Activated T-helper 2 cell treated with anti-CD3 and anti-CD28 coated beads, Interferon-gamma antibody, Interleukin-2, Interleukin-4, amounts not matched to agents 10 μg/mL and 5 μg/mL and 100 μg/mL, durations not matched to agents 14 hours and 24 hours and 36 hours (primary cell): ENCODE results near the gene EXOC7. TPM values are rescaled to one million over a fixed set of nuclear protein-coding genes. Genes with fewer than 3 reads are reported as not detected.
"Not testable (repeated sequence)": the region's sequence is repeated elsewhere in the genome, so short reads cannot be mapped to it uniquely, and the experiment has no call there.

ENCODE experiments used
- DNase-seq: peaks from one replicate; pipeline ENCODE4 v3.0.0; 2021; ENCODE audit warnings: low spot score
- H3K27ac Mint-ChIP-seq: one replicate; pipeline ENCODE4 v1.8.0; 2021; ENCODE audit warnings: mixed read lengths
- H3K27me3 Mint-ChIP-seq: one replicate; pipeline ENCODE4 v1.8.0; 2021; ENCODE audit warnings: low read depth, mixed read lengths
- H3K36me3 Mint-ChIP-seq: one replicate; pipeline ENCODE4 v1.8.0; 2021; ENCODE audit warnings: low read depth, mixed read lengths
- H3K4me1 Mint-ChIP-seq: one replicate; pipeline ENCODE4 v1.8.0; 2021; ENCODE audit warnings: low read depth, mixed read lengths
- H3K4me3 Mint-ChIP-seq: one replicate; pipeline ENCODE4 v1.8.0; 2021; ENCODE audit warnings: low read depth, mild to moderate bottlenecking, moderate library complexity, mixed read lengths
- H3K9me3 Mint-ChIP-seq: one replicate; pipeline ENCODE4 v1.8.0; 2021; ENCODE audit warnings: mixed read lengths
- intact Hi-C: fragments of 100-400 bp; cut with micrococcal nuclease; formaldehyde crosslinking; loops from one replicate; pipeline ENCODE4 v1.15.1; 2023
- total RNA-seq: library from RNA; stranded (reverse); gene quantifications from 2 replicates; pipeline ENCODE4 v1.2.3, GENCODE V29; 2022

The EXOC7 gene
- total RNA-seq, 1 donor from 2014 or later = 103 TPM

GRCh38 chr17:76077584-76078110, 25.9 kb downstream of the EXOC7 start:
- intact Hi-C loops = loop anchor here (10.0 kb wide), 1 partner anchor 293 kb away; the partner anchor contains the start of gene UNK
- no peak for DNase-seq
- H3K4me3 Mint-ChIP-seq = no peak overlapping the region
- H3K36me3 Mint-ChIP-seq = peaks cover 13% of the 10 kb centered on the region
- peaks cover 12% of the 10 kb centered on the region for H3K4me1 Mint-ChIP-seq
- peaks cover 50% of the 10 kb centered on the region for H3K27me3 Mint-ChIP-seq
- no peak overlapping the region for H3K27ac Mint-ChIP-seq
- H3K9me3 Mint-ChIP-seq = no peaks in the 10 kb centered on the region

- Mint-ChIP-seq H3K27ac (no peak overlapping the region), H3K9me3 (no peaks in the 10 kb centered on the region), H3K36me3 (peaks cover 13% of the 10 kb centered on the region), H3K27me3 (peaks cover 50% of the 10 kb centered on the region), H3K4me1 (peaks cover 12% of the 10 kb centered on the region), H3K4me3 (peak overlapping the region; percentile 73)
- intact Hi-C loops = loop anchor here (10.0 kb wide), 1 partner anchor 292 kb away; the partner anchor contains the start of gene UNK
- DNase-seq = peak; percentile 34
Observed at GRCh38 chr17:76076765-76077583, 26.6 kb downstream of the EXOC7 start.

GRCh38 chr17:76076146-76076764, 27.3 kb downstream of the EXOC7 start:
- Mint-ChIP-seq H3K9me3 (no peaks in the 10 kb centered on the region), H3K36me3 (peaks cover 16% of the 10 kb centered on the region), H3K4me1 (peaks cover 14% of the 10 kb centered on the region), H3K4me3 (peak overlapping the region; percentile 73), H3K27ac (no peak overlapping the region), H3K27me3 (peaks cover 50% of the 10 kb centered on the region)
- DNase-seq = no peak
- intact Hi-C loops = loop anchor here (10.0 kb wide), 1 partner anchor 291 kb away; the partner anchor contains the start of gene UNK

- no peak for DNase-seq
Observed at GRCh38 chr17:76075364-76076145, 28.0 kb downstream of the EXOC7 start.

GRCh38 chr17:76074390-76075363, 28.9 kb downstream of the EXOC7 start, which contains the start of gene GALR2:
Gene GALR2, plus strand, starts transcription at chr17:76074781. Its CDS starts 103 bp downstream, at chr17:76074884.
- DNase-seq = no peak
- no peak within 1 kb of the TSS for H3K27ac Mint-ChIP-seq
- H3K27me3 Mint-ChIP-seq = peaks cover 50% of the 10 kb centered on the region
- no peaks in the 10 kb centered on the region for H3K9me3 Mint-ChIP-seq
- H3K4me3 Mint-ChIP-seq = peak within 1 kb of the TSS; percentile 61
- peaks cover 29% of the 10 kb centered on the region for H3K36me3 Mint-ChIP-seq
- H3K4me1 Mint-ChIP-seq = peaks cover 23% of the 10 kb centered on the region
- intact Hi-C loops = loop anchor here (5.0 to 10.0 kb wide), 2 partner anchors 290 to 313 kb away; partner anchors contain the start of gene UNK

More at GRCh38 chr17:76075364-76076145, 28.0 kb downstream of the EXOC7 start:
- peaks cover 20% of the 10 kb centered on the region for H3K36me3 Mint-ChIP-seq
- no peak overlapping the region for H3K27ac Mint-ChIP-seq
- no peaks in the 10 kb centered on the region for H3K9me3 Mint-ChIP-seq
- peak overlapping the region; percentile 61 for H3K4me3 Mint-ChIP-seq
- intact Hi-C loops = loop anchor here (10.0 kb wide), 1 partner anchor 291 kb away; the partner anchor contains the start of gene UNK
- H3K4me1 Mint-ChIP-seq = peaks cover 16% of the 10 kb centered on the region
- H3K27me3 Mint-ChIP-seq = peaks cover 50% of the 10 kb centered on the region

GRCh38 chr17:76072148-76072858, 31.3 kb downstream of the EXOC7 start, which contains the start of gene SRP68:
Gene SRP68, minus strand, starts transcription at chr17:76072517. Its CDS starts 26 bp downstream, at chr17:76072491.
- H3K9me3 Mint-ChIP-seq = no peaks in the 10 kb centered on the region
- H3K27ac Mint-ChIP-seq = peak within 1 kb of the TSS; percentile 100
- peaks cover 26% of the 10 kb centered on the region for H3K4me1 Mint-ChIP-seq
- intact Hi-C loops = loop anchor here (2.0 to 10.0 kb wide), 3 partner anchors 30 to 315 kb away; partner anchors contain the start of genes EXOC7 and UNK
- peaks cover 38% of the 10 kb centered on the region for H3K36me3 Mint-ChIP-seq
- peak within 1 kb of the TSS; percentile 99 for H3K4me3 Mint-ChIP-seq
- DNase-seq = peak; percentile 82
- peaks cover 34% of the 10 kb centered on the region for H3K27me3 Mint-ChIP-seq

GRCh38 chr17:76071531-76072147, 31.9 kb downstream of the EXOC7 start:
- peak overlapping the region; percentile 99 for H3K4me3 Mint-ChIP-seq
- H3K9me3 Mint-ChIP-seq = no peaks in the 10 kb centered on the region
- intact Hi-C loops = loop anchor here (2.0 to 10.0 kb wide), 5 partner anchors 31 to 316 kb away; partner anchors contain the start of genes EXOC7 and UNK
- H3K27ac Mint-ChIP-seq = peak overlapping the region; percentile 100
- peaks cover 27% of the 10 kb centered on the region for H3K27me3 Mint-ChIP-seq
- peaks cover 37% of the 10 kb centered on the region for H3K36me3 Mint-ChIP-seq
- H3K4me1 Mint-ChIP-seq = peaks cover 24% of the 10 kb centered on the region
- DNase-seq = no peak

GRCh38 chr17:76065775-76066174, 37.8 kb downstream of the EXOC7 start:
- intact Hi-C loops = no loop called here
- Mint-ChIP-seq H3K4me3 (no peak overlapping the region), H3K27ac (no peak overlapping the region), H3K9me3 (no peaks in the 10 kb centered on the region), H3K4me1 (peaks cover 29% of the 10 kb centered on the region), H3K27me3 (no peaks in the 10 kb centered on the region), H3K36me3 (peaks cover 81% of the 10 kb centered on the region)
- DNase-seq = no peak

GRCh38 chr17:76063875-76064546, 39.6 kb downstream of the EXOC7 start:
- no peak for DNase-seq

GRCh38 chr17:76058264-76058663, 45.3 kb downstream of the EXOC7 start:
- H3K27me3 Mint-ChIP-seq, H3K4me1 Mint-ChIP-seq, H3K9me3 Mint-ChIP-seq, H3K4me3 Mint-ChIP-seq, intact Hi-C loops, H3K27ac Mint-ChIP-seq, DNase-seq: not testable (repeated sequence)
- H3K36me3 Mint-ChIP-seq = peaks cover 75% of the 10 kb centered on the region

More at GRCh38 chr17:76063875-76064546, 39.6 kb downstream of the EXOC7 start:
- Mint-ChIP-seq H3K9me3 (no peaks in the 10 kb centered on the region), H3K27me3 (no peaks in the 10 kb centered on the region), H3K4me1 (peaks cover 20% of the 10 kb centered on the region), H3K36me3 (peaks cover 82% of the 10 kb centered on the region), H3K27ac (peak overlapping the region; percentile 68), H3K4me3 (peak overlapping the region; percentile 55)
- intact Hi-C loops = no loop called here
